HEK293 (cell line): ENCODE data around the gene RPL13A.

Experiments
- CTCF ChIA-PET: fragments of 350-600 bp; formaldehyde crosslinking; extraction: SDS; loops from one replicate; lab custom pipeline; 2021; ENCODE audit warnings: antibody characterized with exemption; lab: Yijun Ruan, JAX
- POLR2A ChIA-PET: fragments of 300-600 bp; formaldehyde crosslinking; extraction: SDS; loops from one replicate; lab custom pipeline; 2020; ENCODE audit warnings: antibody characterized with exemption, inconsistent platforms; lab: Yijun Ruan, JAX
- H3K27ac ChIP-seq: fragments of 200-500 bp; sonication (Bioruptor generic); 2 replicates; pipeline ENCODE4 v1.5.1; 2014; ENCODE audit warnings: low read depth, low read length, control low read depth, inconsistent platforms; ENCODE audit errors: extremely low read depth
- H3K36me3 ChIP-seq, 2 experiments: fragments of 200-500 bp in 1 of 2; sonication (Bioruptor generic) in 1 of 2; 1 replicate in 1 of 2; 2 replicates in 1 of 2; pipeline ENCODE4 v1.5.1; 2014 to 2017; ENCODE audit warnings: inconsistent platforms in 2 of 2, low read length in 2 of 2; ENCODE audit not compliant: control insufficient read depth in 2 of 2, insufficient read depth in 1 of 2
- H3K4me1 ChIP-seq: fragments of 200-500 bp; sonication (Bioruptor generic); 2 replicates; pipeline ENCODE4 v1.5.1; 2014; ENCODE audit warnings: mild to moderate bottlenecking, low read length, inconsistent platforms; ENCODE audit not compliant: control insufficient read depth, insufficient read depth
- H3K4me3 ChIP-seq: 2 replicates; pipeline ENCODE4 v1.5.1; 2011; ENCODE audit warnings: low read depth, mild to moderate bottlenecking, control low read depth, low read length, moderate library complexity
- H3K9me3 ChIP-seq: fragments of 200-500 bp; sonication (Bioruptor generic); 2 replicates; pipeline ENCODE4 v1.5.1; 2014; ENCODE audit warnings: low read depth, low read length, inconsistent platforms; ENCODE audit not compliant: control insufficient read depth, insufficient read depth
- GLIS1 ChIP-seq: fragments of 450-650 bp; formaldehyde crosslinking; IDR thresholded peaks from 2 replicates; pipeline ENCODE4 v1.5.1; 2016; ENCODE audit warnings: missing biosample characterization, missing genetic modification characterization
- GLIS2 ChIP-seq: fragments of 450-650 bp; formaldehyde crosslinking; IDR thresholded peaks from 2 replicates; pipeline ENCODE4 v1.5.1; 2016; ENCODE audit warnings: missing biosample characterization, missing genetic modification characterization
- ZBTB17 ChIP-seq: fragments of 450-650 bp; formaldehyde crosslinking; IDR thresholded peaks from 2 replicates; pipeline ENCODE4 v1.5.1; 2016; ENCODE audit warnings: missing biosample characterization, missing genetic modification characterization
- ZNF184 ChIP-seq: fragments of 450-650 bp; IDR thresholded peaks from 2 replicates; pipeline ENCODE4 v1.5.1; 2018; ENCODE audit warnings: missing biosample characterization, mild to moderate bottlenecking, missing genetic modification characterization
- ZNF211 ChIP-seq: fragments of 450-650 bp; formaldehyde crosslinking; IDR thresholded peaks from 2 replicates; pipeline ENCODE4 v1.5.1; 2016; ENCODE audit warnings: low read depth, missing biosample characterization, missing genetic modification characterization
- ZNF311 ChIP-seq: fragments of 450-650 bp; formaldehyde crosslinking; IDR thresholded peaks from 2 replicates; pipeline ENCODE4 v1.5.1; 2017; ENCODE audit warnings: missing biosample characterization, missing genetic modification characterization, borderline replicate concordance
- ZNF621 ChIP-seq: fragments of 450-650 bp; formaldehyde crosslinking; IDR thresholded peaks from 2 replicates; pipeline ENCODE4 v1.5.1; 2017; ENCODE audit warnings: missing biosample characterization, missing genetic modification characterization
- ZNF670 ChIP-seq: fragments of 450-650 bp; formaldehyde crosslinking; IDR thresholded peaks from 2 replicates; pipeline ENCODE4 v1.5.1; 2016; ENCODE audit warnings: missing biosample characterization, missing genetic modification characterization, low read depth
- TF ChIP-seq, protein P1 (sequence below): fragments of 450-650 bp; formaldehyde crosslinking; conservative IDR thresholded peaks from 2 replicates; pipeline ENCODE4 v1.5.1; 2016; ENCODE audit warnings: low read depth, missing biosample characterization, missing genetic modification characterization
- TF ChIP-seq, protein P2 (sequence below): fragments of 450-650 bp; formaldehyde crosslinking; IDR thresholded peaks from 2 replicates; pipeline ENCODE4 v1.5.1; 2016; ENCODE audit warnings: missing biosample characterization, missing genetic modification characterization
- TF ChIP-seq, protein P3 (sequence below): fragments of 450-650 bp; formaldehyde crosslinking; IDR thresholded peaks from 2 replicates; pipeline ENCODE4 v1.5.1; 2016; ENCODE audit warnings: missing biosample characterization, missing genetic modification characterization

RPL13A gene

DNA sequence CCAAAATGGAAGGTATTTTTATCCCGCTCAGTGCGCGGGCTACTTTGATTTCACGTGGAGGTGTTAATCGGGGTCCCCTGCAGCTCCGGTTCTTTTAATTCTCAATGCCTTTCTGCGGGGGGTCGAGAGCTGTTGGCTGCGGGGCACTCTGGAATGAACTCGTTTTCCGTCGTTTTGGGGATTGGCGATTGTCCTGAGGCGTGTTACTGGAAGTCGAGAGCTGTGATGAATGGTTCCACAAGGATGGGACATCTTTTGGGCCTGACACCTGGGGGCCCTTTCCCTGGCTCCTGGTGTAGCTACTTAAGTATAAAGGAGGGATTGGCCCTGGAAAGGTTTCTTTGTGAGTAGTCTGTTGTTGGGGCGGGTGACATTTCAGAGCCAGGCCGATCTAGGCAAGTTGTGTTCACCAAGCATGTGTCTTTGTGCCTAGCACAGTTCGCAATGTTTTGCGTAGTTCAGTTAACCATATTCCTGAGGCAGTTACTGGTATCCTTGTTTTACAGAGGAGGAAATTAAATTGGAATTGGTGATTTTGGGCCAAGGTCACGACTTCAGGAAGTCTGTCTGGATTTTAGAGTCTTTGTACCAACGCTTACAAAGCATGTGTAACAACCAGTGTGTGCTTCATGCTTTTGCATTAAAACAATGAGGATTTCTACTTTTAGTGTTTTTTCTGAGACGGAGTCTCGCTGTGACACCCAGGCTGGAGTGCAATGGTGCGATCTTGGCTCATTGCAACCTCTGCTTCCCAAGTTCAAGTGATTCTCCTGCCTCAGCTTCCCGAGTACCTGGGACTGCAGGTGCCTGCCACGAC is 846 bp downstream of the RPL13A start:
- ChIA-PET CTCF (interaction anchor here (0.6 to 1.9 kb wide), 5 partner anchors 9 to 65 kb away, joined by 3 to 5 read pairs (median 4); no protein-coding TSS in a partner anchor), POLR2A (interaction anchor here (0.7 to 2.4 kb wide), 13 partner anchors 8 to 1125 kb away, joined by 3 to 26 read pairs (median 5); partner anchors contain the start of genes ALDH16A1, NOSIP, PIH1D1 and PRR12)
- Histone ChIP-seq H3K4me3 (peak overlapping the region; percentile 96), H3K4me1 (peaks cover 4% of the 10 kb centered on the region; the same call in 1 of the 2 replicates), H3K27ac (peak overlapping the region; percentile 95), H3K36me3 (peaks cover 14 to 55% of the 10 kb centered on the region in 2 experiments), H3K9me3 (no peaks in the 10 kb centered on the region)
- TF ChIP-seq ZNF184 (tag by site-specific recombination) (no peak), GLIS1 (0 out of 2 replicates have a peak, but pooled peaks have one; percentile 33), ZNF621 (tag by site-specific recombination) (no peak)
- TF ChIP-seq, protein P1, sequence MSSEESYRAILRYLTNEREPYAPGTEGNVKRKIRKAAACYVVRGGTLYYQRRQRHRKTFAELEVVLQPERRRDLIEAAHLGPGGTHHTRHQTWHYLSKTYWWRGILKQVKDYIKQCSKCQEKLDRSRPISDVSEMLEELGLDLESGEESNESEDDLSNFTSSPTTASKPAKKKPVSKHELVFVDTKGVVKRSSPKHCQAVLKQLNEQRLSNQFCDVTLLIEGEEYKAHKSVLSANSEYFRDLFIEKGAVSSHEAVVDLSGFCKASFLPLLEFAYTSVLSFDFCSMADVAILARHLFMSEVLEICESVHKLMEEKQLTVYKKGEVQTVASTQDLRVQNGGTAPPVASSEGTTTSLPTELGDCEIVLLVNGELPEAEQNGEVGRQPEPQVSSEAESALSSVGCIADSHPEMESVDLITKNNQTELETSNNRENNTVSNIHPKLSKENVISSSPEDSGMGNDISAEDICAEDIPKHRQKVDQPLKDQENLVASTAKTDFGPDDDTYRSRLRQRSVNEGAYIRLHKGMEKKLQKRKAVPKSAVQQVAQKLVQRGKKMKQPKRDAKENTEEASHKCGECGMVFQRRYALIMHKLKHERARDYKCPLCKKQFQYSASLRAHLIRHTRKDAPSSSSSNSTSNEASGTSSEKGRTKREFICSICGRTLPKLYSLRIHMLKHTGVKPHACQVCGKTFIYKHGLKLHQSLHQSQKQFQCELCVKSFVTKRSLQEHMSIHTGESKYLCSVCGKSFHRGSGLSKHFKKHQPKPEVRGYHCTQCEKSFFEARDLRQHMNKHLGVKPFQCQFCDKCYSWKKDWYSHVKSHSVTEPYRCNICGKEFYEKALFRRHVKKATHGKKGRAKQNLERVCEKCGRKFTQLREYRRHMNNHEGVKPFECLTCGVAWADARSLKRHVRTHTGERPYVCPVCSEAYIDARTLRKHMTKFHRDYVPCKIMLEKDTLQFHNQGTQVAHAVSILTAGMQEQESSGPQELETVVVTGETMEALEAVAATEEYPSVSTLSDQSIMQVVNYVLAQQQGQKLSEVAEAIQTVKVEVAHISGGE (tag by site-specific recombination), result 0 out of 2 replicates have a peak, but pooled peaks have one; percentile 18

DNA sequence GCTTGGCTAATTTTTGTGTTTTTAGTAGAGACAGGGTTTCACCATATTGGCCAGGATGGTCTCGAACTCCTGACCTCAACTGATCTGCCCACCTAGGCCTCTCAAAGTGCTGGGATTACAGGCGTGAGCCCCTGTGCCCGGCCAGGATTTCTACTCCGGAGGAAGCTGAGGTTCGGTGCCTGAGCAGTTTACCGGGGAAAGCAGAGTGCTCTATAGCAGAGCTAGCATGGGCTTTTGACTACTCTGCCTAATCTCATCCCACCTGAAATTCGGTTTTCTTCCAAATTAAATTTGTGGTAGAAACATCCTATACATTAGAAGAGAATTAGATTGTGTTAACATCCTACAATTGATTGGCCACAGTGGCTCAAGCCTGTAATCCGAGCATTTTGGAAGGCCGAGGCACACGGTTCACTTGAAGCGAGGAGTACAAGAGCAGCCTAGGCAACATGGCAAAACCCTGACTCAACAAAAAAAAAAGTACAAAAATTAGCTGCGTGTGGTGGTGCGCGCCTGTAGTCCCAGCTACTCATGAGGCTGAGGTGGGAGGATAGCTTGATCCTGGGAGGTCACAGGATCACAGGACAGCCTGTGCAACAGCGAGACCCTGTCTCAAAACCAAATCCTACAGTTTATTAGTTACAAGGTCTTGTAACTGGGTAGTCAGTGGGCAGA is 1.6 kb downstream of the RPL13A start:
- Histone ChIP-seq H3K36me3 (peaks cover 14 to 55% of the 10 kb centered on the region in 2 experiments), H3K4me1 (peaks cover 4% of the 10 kb centered on the region; the same call in 1 of the 2 replicates), H3K9me3 (no peaks in the 10 kb centered on the region), H3K27ac (peak overlapping the region; percentile 95), H3K4me3 (peak overlapping the region; percentile 96)
- ChIA-PET CTCF (interaction anchor here (0.6 to 1.9 kb wide), 5 partner anchors 10 to 126 kb away, joined by 3 to 5 read pairs (median 3); partner anchors contain the start of genes DKKL1 and FLT3LG), POLR2A (interaction anchor here (0.5 to 2.4 kb wide), 7 partner anchors 10 to 361 kb away, joined by 3 to 13 read pairs (median 4); partner anchors contain the start of gene ALDH16A1)
- TF ChIP-seq GLIS2 (tag by site-specific recombination) (no peak), ZBTB17 (tag by site-specific recombination) (peak; percentile 81)

DNA sequence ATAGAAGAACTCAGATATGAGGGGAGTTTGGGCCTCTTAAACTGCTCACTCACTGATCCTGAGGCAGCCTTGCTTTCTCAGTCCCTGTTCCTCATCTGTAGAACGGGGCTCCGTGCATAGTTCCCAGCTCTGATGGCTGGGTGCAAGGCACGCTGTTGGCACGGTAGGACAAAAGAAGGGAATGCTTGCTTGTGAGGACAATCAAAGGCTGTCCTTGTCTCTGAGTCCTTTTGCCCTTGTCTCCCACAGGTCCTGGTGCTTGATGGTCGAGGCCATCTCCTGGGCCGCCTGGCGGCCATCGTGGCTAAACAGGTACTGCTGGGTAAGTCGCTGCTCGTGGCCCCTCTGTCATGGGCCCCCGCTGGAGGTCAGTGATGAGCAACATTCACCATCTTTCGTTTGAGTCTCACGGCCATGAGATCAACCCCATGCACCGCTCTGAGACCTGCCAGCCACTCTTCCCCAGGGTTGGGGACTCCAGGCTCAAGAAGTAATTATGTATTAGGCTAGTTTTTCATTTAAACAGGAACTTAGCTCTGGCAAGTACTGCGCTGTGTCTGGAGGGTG is 2.3 kb downstream of the RPL13A start:
- H3K4me3 ChIP-seq, result peak overlapping the region; percentile 96
- POLR2A ChIA-PET, result interaction anchor here (0.5 to 2.4 kb wide), 6 partner anchors 11 to 362 kb away, joined by 3 to 13 read pairs (median 4); partner anchors contain the start of gene ALDH16A1
- peaks cover 14 to 55% of the 10 kb centered on the region in 2 experiments for H3K36me3 ChIP-seq
- TF ChIP-seq, protein P2, sequence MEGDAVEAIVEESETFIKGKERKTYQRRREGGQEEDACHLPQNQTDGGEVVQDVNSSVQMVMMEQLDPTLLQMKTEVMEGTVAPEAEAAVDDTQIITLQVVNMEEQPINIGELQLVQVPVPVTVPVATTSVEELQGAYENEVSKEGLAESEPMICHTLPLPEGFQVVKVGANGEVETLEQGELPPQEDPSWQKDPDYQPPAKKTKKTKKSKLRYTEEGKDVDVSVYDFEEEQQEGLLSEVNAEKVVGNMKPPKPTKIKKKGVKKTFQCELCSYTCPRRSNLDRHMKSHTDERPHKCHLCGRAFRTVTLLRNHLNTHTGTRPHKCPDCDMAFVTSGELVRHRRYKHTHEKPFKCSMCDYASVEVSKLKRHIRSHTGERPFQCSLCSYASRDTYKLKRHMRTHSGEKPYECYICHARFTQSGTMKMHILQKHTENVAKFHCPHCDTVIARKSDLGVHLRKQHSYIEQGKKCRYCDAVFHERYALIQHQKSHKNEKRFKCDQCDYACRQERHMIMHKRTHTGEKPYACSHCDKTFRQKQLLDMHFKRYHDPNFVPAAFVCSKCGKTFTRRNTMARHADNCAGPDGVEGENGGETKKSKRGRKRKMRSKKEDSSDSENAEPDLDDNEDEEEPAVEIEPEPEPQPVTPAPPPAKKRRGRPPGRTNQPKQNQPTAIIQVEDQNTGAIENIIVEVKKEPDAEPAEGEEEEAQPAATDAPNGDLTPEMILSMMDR, result peak; percentile 85
- TF ChIP-seq, protein P3, sequence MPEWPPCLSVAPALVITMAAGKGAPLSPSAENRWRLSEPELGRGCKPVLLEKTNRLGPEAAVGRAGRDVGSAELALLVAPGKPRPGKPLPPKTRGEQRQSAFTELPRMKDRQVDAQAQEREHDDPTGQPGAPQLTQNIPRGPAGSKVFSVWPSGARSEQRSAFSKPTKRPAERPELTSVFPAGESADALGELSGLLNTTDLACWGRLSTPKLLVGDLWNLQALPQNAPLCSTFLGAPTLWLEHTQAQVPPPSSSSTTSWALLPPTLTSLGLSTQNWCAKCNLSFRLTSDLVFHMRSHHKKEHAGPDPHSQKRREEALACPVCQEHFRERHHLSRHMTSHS (tag by site-specific recombination), result no peak
- TF ChIP-seq ZNF211 (tag by site-specific recombination), result no peak
- no peak for TF ChIP-seq ZNF311 (tag by site-specific recombination)
- no peak for TF ChIP-seq ZNF670 (tag by site-specific recombination)
- no peaks in the 10 kb centered on the region for H3K9me3 ChIP-seq
- CTCF ChIA-PET, result interaction anchor here (1.0 kb wide), 1 partner anchor 16 kb away, joined by 3 read pairs; the partner anchor contains the start of gene FLT3LG
- H3K27ac ChIP-seq, result peak overlapping the region; percentile 95
- peaks cover 4% of the 10 kb centered on the region; the same call in 1 of the 2 replicates for H3K4me1 ChIP-seq
